Measurements from ENCODE around the gene ZNF469. TPM values are rescaled to one million over a fixed set of nuclear protein-coding genes. Genes with fewer than 3 reads are reported as not detected.

The ZNF469 gene, protein sequence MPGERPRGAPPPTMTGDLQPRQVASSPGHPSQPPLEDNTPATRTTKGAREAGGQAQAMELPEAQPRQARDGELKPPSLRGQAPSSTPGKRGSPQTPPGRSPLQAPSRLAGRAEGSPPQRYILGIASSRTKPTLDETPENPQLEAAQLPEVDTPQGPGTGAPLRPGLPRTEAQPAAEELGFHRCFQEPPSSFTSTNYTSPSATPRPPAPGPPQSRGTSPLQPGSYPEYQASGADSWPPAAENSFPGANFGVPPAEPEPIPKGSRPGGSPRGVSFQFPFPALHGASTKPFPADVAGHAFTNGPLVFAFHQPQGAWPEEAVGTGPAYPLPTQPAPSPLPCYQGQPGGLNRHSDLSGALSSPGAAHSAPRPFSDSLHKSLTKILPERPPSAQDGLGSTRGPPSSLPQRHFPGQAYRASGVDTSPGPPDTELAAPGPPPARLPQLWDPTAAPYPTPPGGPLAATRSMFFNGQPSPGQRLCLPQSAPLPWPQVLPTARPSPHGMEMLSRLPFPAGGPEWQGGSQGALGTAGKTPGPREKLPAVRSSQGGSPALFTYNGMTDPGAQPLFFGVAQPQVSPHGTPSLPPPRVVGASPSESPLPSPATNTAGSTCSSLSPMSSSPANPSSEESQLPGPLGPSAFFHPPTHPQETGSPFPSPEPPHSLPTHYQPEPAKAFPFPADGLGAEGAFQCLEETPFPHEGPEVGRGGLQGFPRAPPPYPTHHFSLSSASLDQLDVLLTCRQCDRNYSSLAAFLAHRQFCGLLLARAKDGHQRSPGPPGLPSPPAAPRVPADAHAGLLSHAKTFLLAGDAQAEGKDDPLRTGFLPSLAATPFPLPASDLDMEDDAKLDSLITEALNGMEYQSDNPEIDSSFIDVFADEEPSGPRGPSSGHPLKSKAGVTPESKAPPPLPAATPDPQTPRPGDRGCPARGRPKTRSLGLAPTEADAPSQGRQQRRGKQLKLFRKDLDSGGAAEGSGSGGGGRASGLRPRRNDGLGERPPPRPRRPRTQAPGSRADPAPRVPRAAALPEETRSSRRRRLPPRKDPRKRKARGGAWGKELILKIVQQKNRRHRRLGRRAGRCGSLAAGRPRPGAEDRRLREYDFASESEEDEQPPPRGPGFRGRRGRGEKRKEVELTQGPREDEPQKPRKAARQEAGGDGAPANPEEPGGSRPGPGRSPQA (N-terminal part only)
- under 0.01 and 0.13 TPM in 2 replicates for total RNA-seq

DNA sequence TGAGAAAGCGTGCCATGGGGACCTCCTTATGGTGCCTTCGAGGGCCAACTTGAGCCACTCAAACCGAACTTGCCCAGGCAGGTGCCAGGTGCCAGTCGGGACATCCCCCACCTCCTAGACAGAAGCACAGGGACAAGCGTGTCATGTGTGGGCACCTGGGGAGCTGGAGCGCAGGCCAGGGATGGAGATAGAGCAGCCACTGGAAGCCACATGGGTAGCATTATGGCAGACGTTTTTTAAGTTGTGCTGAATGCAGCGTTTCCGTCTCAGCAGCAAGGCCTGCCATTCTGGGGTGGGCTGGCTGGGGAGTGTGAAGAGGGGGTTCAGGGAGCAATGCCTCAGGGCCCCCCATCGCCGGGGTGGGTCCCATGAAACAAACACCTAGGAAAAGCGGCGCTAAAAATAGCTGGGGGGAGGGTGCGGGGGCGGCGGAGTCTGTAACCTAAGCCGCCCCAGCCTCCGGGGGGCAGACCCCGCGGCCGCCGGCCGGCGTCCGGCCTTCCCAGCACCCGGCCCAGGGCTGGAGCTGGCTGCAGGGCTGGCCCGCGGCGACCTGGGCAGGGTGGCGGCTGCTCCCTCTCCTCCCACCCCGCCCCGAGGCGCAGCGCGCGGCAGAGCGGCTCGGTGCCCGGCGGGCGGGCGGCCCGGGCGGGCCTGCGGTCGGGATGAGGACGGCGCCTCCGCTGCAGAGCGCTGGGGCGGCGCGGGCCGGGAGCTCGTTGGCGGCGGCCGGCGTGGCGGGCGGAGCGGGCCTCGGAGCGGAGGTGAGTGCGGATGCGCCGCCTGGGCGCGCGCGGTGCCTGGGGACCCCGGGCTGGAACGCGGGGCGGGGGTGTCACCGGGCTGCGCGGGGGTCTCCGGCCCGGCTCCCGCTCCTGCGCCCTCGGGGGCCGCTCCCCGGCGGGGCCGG, at the start of gene ZNF469:
Gene ZNF469 (plus strand): TSS at position 469 of the 910 bp plus-strand sequence. CDS start 44,512 bp downstream, outside the sequence.
- Histone ChIP-seq H3K36me3 (ENCODE audit: control insufficient read depth, insufficient read depth, low read length) (no peaks in the 10 kb centered on the region), H3K4me3 (ENCODE audit: low read depth, low read length) (no peak within 1 kb of the TSS), H3K27me3 (ENCODE audit: control insufficient read depth, insufficient read depth, low read length) (peaks cover 20% of the 10 kb centered on the region)
- TF ChIP-seq, protein P1, sequence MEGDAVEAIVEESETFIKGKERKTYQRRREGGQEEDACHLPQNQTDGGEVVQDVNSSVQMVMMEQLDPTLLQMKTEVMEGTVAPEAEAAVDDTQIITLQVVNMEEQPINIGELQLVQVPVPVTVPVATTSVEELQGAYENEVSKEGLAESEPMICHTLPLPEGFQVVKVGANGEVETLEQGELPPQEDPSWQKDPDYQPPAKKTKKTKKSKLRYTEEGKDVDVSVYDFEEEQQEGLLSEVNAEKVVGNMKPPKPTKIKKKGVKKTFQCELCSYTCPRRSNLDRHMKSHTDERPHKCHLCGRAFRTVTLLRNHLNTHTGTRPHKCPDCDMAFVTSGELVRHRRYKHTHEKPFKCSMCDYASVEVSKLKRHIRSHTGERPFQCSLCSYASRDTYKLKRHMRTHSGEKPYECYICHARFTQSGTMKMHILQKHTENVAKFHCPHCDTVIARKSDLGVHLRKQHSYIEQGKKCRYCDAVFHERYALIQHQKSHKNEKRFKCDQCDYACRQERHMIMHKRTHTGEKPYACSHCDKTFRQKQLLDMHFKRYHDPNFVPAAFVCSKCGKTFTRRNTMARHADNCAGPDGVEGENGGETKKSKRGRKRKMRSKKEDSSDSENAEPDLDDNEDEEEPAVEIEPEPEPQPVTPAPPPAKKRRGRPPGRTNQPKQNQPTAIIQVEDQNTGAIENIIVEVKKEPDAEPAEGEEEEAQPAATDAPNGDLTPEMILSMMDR (IDR thresholded peaks at IDR 0.05; ENCODE audit: insufficient read depth, low read length, severe bottlenecking) = no peak
- FAIRE-seq (no peak), DNase-seq (ENCODE audit: low read depth) (no peak)

DNA sequence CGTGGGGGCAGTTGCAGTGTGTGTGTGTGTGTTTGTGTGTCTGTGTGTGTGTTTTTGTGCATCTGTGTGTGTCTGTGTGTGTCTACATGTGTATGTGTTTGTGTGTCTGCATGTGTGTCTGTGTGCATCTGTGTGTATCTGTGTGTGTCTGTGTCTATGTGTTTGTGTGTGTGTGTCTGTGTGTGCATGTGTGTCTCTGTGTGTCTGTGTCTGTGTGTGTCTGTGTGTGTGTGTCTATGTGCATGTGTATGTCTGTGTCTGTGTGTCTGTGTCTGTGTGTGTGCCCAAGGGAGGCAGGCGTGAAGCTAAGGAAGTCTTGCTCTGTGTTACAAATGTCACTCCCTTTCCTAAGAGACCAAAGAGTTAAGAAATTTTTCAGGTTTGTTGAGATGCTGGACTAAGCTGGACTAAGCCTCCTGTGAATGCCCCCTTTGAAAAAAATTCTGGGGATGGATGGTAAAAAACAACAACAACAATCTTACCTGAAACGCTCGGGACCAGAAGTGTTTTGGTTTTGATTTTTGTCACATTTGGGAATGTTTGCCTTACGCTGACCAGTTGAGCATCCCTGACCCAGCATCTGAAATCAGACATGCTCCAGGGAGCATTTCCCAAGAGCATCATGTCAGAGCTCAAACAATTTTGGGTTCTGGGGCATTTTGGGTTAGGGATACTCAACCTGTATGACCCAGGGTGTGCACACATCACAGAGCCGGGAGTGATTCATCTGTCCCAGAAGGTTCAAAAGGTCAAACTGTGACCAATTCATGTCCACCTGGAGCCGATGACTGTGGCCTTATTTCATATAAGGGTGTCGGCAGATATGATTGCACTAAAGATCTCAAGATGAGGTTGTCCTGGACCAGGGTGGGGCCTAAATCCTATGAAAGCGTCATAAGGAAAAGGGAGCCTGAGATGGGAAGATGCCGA, 48.6 kb upstream of the ZNF469 start:
- DNase-seq (ENCODE audit: low read depth) (no peak), FAIRE-seq (no peak)
- Histone ChIP-seq H3K4me3 (ENCODE audit: low read depth, low read length) (no peak overlapping the region), H3K27me3 (ENCODE audit: control insufficient read depth, insufficient read depth, low read length) (no peaks in the 10 kb centered on the region), H3K36me3 (ENCODE audit: control insufficient read depth, insufficient read depth, low read length) (no peaks in the 10 kb centered on the region)
- TF ChIP-seq, protein P1 (IDR thresholded peaks at IDR 0.05; ENCODE audit: insufficient read depth, low read length, severe bottlenecking) = no peak

DNA sequence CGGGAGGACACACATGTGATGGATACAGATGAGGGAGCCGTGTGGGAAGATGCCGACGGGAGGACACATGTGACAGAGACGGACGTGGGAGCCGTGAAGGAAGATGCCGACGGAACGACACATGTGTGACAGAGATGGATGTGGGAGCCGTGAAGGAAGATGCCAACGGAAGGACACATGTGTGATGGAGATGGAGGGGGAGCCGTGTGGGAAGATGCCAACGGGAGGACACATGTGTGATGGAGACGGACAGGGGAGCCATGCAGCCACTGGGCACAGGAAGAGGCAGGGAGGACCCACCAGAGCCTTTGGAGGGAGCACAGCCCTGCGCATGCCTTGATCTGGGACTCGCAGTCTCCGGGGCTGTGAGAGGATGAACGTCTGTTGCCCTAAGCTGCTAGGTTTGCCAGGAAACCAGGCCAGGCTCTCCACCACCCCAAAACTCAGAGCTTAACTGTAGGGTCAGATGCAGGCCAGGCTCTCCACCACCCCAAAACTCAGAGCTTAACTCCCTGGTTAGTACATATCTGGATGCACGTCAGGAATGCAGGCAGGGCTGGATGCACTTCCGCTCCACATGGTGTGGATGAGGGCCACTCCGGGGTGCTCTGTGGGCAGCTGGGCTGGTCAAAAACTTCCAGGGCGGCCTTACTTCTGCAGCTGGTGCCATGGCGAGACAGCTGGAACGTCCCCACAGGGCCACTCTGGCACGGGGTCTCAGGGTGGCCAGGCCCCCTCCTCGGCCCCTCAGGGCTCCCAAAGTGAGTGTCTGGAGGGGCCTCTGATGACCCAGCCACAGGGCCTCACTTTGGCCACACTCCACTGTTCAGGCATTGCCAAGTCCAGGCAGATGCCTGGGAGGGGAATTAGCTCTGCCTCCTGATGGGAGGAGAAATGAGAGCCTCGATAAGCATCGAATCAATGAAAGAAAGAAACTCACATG, 47.7 kb upstream of the ZNF469 start:
- FAIRE-seq (no peak), DNase-seq (ENCODE audit: low read depth) (no peak)
- TF ChIP-seq, protein P1 (IDR thresholded peaks at IDR 0.05; ENCODE audit: insufficient read depth, low read length, severe bottlenecking) = no peak
- Histone ChIP-seq H3K27me3 (ENCODE audit: control insufficient read depth, insufficient read depth, low read length) (no peaks in the 10 kb centered on the region), H3K4me3 (ENCODE audit: low read depth, low read length) (no peak overlapping the region), H3K36me3 (ENCODE audit: control insufficient read depth, insufficient read depth, low read length) (no peaks in the 10 kb centered on the region)

DNA sequence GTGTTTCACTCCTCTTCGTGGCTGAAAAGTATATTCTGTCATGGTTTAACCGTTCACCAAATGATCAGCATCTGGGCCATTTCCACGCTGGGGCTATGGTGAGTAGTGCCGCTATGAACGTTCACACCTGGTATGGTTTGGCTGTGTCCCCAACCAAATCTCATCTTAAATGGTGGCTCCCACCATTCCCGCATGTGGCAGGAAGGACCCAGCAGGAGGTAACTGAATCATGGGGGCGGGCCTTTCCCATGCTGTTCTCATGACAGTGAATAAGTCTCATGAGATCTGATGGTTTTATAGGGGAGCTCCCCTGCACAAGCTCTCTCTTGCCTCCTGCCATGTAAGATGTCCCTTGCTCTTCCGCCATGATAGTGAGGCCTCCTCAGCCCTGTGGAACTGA, 45.7 kb upstream of the ZNF469 start:
- no peak overlapping the region for H3K4me3 ChIP-seq (ENCODE audit: low read depth, low read length)
- FAIRE-seq = no peak
- no peaks in the 10 kb centered on the region for H3K36me3 ChIP-seq (ENCODE audit: control insufficient read depth, insufficient read depth, low read length)
- H3K27me3 ChIP-seq (ENCODE audit: control insufficient read depth, insufficient read depth, low read length) = no peaks in the 10 kb centered on the region
- no peak for DNase-seq (ENCODE audit: low read depth)
- TF ChIP-seq, protein P1 (IDR thresholded peaks at IDR 0.05; ENCODE audit: insufficient read depth, low read length, severe bottlenecking) = no peak

All from bronchial epithelial cell (primary cell).